Measurements from ENCODE around the gene MEG3. TPM values are rescaled to one million over a fixed set of nuclear protein-coding genes. Genes with fewer than 3 reads are reported as not detected.

Gene MEG3
- total and polyA plus RNA-seq, 2 experiments from 2014 or later: not detected

DNA sequence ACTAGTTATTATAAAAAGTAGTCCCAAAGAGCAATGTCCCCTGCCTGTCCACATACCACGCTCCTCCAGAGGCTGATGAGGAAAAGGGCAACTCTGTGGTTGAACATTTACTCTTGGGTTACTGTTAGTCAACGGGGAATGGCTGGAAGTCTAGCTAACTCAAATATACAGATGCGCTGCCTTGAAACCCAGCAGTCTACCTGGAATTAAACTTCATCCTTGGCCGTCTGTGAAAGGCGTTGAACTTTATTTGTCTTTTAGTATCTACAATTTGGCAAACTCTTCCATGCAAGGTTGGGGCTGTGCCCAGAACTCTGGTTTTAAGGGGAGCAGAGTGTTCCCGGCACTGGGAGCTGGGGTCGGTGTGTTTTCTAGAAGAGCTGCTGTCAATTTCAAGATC is 3.9 kb upstream of the MEG3 start (continued):
- TF ChIP-seq, protein P1, sequence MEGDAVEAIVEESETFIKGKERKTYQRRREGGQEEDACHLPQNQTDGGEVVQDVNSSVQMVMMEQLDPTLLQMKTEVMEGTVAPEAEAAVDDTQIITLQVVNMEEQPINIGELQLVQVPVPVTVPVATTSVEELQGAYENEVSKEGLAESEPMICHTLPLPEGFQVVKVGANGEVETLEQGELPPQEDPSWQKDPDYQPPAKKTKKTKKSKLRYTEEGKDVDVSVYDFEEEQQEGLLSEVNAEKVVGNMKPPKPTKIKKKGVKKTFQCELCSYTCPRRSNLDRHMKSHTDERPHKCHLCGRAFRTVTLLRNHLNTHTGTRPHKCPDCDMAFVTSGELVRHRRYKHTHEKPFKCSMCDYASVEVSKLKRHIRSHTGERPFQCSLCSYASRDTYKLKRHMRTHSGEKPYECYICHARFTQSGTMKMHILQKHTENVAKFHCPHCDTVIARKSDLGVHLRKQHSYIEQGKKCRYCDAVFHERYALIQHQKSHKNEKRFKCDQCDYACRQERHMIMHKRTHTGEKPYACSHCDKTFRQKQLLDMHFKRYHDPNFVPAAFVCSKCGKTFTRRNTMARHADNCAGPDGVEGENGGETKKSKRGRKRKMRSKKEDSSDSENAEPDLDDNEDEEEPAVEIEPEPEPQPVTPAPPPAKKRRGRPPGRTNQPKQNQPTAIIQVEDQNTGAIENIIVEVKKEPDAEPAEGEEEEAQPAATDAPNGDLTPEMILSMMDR (conservative IDR thresholded peaks at IDR 0.05; ENCODE audit: low read depth in 2 of 2): no peak
- no peak for TF ChIP-seq STAT1 (IDR thresholded peaks at IDR 0.05; ENCODE audit: unreplicated experiment)

- Histone ChIP-seq H3K27ac (ENCODE audit: low read depth) (no peak overlapping the region), H3K79me2 (replicated peaks; ENCODE audit: insufficient read depth) (no peaks in the 10 kb centered on the region), H3K36me3 (ENCODE audit: insufficient read depth) (no peaks in the 10 kb centered on the region), H4K20me1 (replicated peaks; ENCODE audit: insufficient read depth) (no peaks in the 10 kb centered on the region), H3K9me2 (ENCODE audit: insufficient read depth) (no peaks in the 10 kb centered on the region), H3K4me1 (ENCODE audit: insufficient read depth) (no peaks in the 10 kb centered on the region), H3F3A (replicated peaks; ENCODE audit: low read depth) (no peaks in the 10 kb centered on the region), H3K27me3 (ENCODE audit: insufficient read depth) (no peaks in the 10 kb centered on the region), H3K4me2 (no peak overlapping the region), H3K4me3 (no peak overlapping the region), H2AFZ (no peak overlapping the region)
- no peak for DNase-seq (ENCODE audit: low spot score)
- no peak overlapping the region for H3K4me3 Mint-ChIP-seq
- H3K36me3 Mint-ChIP-seq (ENCODE audit: low read depth): peaks cover 17% of the 10 kb centered on the region
- H3K27me3 Mint-ChIP-seq (ENCODE audit: insufficient read depth, low read depth, poor library complexity): peaks cover 6% of the 10 kb centered on the region
- no peaks in the 10 kb centered on the region; the same call in 2 of the 3 replicates for H3K4me1 Mint-ChIP-seq
- H3K27ac Mint-ChIP-seq: no peak overlapping the region
- no peak for ATAC-seq
- peaks cover 22% of the 10 kb centered on the region for H3K9me3 Mint-ChIP-seq
- TF ChIP-seq, protein P2, sequence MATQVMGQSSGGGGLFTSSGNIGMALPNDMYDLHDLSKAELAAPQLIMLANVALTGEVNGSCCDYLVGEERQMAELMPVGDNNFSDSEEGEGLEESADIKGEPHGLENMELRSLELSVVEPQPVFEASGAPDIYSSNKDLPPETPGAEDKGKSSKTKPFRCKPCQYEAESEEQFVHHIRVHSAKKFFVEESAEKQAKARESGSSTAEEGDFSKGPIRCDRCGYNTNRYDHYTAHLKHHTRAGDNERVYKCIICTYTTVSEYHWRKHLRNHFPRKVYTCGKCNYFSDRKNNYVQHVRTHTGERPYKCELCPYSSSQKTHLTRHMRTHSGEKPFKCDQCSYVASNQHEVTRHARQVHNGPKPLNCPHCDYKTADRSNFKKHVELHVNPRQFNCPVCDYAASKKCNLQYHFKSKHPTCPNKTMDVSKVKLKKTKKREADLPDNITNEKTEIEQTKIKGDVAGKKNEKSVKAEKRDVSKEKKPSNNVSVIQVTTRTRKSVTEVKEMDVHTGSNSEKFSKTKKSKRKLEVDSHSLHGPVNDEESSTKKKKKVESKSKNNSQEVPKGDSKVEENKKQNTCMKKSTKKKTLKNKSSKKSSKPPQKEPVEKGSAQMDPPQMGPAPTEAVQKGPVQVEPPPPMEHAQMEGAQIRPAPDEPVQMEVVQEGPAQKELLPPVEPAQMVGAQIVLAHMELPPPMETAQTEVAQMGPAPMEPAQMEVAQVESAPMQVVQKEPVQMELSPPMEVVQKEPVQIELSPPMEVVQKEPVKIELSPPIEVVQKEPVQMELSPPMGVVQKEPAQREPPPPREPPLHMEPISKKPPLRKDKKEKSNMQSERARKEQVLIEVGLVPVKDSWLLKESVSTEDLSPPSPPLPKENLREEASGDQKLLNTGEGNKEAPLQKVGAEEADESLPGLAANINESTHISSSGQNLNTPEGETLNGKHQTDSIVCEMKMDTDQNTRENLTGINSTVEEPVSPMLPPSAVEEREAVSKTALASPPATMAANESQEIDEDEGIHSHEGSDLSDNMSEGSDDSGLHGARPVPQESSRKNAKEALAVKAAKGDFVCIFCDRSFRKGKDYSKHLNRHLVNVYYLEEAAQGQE (IDR thresholded peaks at IDR 0.05; ENCODE audit: unreplicated experiment): no peak
- no peak for TF ChIP-seq EZH2phosphoT487 (IDR thresholded peaks at IDR 0.05; ENCODE audit: unreplicated experiment)
- TF ChIP-seq JUNB (IDR thresholded peaks at IDR 0.05; ENCODE audit: unreplicated experiment): no peak
- TF ChIP-seq POLR2AphosphoS5 (IDR thresholded peaks at IDR 0.05; ENCODE audit: low read depth): no peak
- no peak for TF ChIP-seq EZH2 (IDR thresholded peaks at IDR 0.05; ENCODE audit: low read depth, unreplicated experiment)
- no peak for TF ChIP-seq CREB1 (CRISPR knock-in tag; IDR thresholded peaks at IDR 0.05; ENCODE audit: low read depth)
- TF ChIP-seq NANOG (IDR thresholded peaks at IDR 0.05; ENCODE audit: borderline replicate concordance): no peak
- TF ChIP-seq ZNF331 (CRISPR knock-in tag; IDR thresholded peaks at IDR 0.05; ENCODE audit: low read depth): no peak
- TF ChIP-seq, protein P3, sequence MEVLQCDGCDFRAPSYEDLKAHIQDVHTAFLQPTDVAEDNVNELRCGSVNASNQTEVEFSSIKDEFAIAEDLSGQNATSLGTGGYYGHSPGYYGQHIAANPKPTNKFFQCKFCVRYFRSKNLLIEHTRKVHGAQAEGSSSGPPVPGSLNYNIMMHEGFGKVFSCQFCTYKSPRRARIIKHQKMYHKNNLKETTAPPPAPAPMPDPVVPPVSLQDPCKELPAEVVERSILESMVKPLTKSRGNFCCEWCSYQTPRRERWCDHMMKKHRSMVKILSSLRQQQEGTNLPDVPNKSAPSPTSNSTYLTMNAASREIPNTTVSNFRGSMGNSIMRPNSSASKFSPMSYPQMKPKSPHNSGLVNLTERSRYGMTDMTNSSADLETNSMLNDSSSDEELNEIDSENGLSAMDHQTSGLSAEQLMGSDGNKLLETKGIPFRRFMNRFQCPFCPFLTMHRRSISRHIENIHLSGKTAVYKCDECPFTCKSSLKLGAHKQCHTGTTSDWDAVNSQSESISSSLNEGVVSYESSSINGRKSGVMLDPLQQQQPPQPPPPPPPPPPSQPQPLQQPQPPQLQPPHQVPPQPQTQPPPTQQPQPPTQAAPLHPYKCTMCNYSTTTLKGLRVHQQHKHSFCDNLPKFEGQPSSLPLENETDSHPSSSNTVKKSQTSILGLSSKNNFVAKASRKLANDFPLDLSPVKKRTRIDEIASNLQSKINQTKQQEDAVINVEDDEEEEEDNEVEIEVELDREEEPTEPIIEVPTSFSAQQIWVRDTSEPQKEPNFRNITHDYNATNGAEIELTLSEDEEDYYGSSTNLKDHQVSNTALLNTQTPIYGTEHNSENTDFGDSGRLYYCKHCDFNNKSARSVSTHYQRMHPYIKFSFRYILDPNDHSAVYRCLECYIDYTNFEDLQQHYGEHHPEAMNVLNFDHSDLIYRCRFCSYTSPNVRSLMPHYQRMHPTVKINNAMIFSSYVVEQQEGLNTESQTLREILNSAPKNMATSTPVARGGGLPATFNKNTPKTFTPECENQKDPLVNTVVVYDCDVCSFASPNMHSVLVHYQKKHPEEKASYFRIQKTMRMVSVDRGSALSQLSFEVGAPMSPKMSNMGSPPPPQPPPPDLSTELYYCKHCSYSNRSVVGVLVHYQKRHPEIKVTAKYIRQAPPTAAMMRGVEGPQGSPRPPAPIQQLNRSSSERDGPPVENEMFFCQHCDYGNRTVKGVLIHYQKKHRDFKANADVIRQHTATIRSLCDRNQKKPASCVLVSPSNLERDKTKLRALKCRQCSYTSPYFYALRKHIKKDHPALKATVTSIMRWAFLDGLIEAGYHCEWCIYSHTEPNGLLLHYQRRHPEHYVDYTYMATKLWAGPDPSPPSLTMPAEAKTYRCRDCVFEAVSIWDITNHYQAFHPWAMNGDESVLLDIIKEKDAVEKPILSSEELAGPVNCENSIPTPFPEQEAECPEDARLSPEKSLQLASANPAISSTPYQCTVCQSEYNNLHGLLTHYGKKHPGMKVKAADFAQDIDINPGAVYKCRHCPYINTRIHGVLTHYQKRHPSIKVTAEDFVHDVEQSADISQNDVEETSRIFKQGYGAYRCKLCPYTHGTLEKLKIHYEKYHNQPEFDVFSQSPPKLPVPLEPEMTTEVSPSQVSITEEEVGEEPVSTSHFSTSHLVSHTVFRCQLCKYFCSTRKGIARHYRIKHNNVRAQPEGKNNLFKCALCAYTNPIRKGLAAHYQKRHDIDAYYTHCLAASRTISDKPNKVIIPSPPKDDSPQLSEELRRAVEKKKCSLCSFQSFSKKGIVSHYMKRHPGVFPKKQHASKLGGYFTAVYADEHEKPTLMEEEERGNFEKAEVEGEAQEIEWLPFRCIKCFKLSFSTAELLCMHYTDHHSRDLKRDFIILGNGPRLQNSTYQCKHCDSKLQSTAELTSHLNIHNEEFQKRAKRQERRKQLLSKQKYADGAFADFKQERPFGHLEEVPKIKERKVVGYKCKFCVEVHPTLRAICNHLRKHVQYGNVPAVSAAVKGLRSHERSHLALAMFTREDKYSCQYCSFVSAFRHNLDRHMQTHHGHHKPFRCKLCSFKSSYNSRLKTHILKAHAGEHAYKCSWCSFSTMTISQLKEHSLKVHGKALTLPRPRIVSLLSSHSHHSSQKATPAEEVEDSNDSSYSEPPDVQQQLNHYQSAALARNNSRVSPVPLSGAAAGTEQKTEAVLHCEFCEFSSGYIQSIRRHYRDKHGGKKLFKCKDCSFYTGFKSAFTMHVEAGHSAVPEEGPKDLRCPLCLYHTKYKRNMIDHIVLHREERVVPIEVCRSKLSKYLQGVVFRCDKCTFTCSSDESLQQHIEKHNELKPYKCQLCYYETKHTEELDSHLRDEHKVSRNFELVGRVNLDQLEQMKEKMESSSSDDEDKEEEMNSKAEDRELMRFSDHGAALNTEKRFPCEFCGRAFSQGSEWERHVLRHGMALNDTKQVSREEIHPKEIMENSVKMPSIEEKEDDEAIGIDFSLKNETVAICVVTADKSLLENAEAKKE (CRISPR knock-in tag; IDR thresholded peaks at IDR 0.05): no peak
- TF ChIP-seq, protein P4, sequence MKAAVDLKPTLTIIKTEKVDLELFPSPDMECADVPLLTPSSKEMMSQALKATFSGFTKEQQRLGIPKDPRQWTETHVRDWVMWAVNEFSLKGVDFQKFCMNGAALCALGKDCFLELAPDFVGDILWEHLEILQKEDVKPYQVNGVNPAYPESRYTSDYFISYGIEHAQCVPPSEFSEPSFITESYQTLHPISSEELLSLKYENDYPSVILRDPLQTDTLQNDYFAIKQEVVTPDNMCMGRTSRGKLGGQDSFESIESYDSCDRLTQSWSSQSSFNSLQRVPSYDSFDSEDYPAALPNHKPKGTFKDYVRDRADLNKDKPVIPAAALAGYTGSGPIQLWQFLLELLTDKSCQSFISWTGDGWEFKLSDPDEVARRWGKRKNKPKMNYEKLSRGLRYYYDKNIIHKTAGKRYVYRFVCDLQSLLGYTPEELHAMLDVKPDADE (IDR thresholded peaks at IDR 0.05): no peak
Observed at GRCh38 chr14:100822532-100823296, 3.2 kb upstream of the MEG3 start.

Data from GM23338 (cell line).